A549 (cell line): ENCODE data around the gene SINHCAF. TPM values are rescaled to one million over a fixed set of nuclear protein-coding genes. Genes with fewer than 3 reads are reported as not detected.
"Not testable (repeated sequence)": the region's sequence is repeated elsewhere in the genome, so short reads cannot be mapped to it uniquely, and the experiment has no call there.

Experiments used
- ATAC-seq, 2 experiments: fragments of 200-7000 bp in 1 of 2; fragments of >200 bp in 1 of 2; cut with Nextera tagmentation in 1 of 2; cut with Tn5 transposase in 1 of 2; 3 replicates each; pipeline versions ENCODE4 v1.8.0 to v1.9.1; 2018 to 2020; ENCODE audit warnings: mild to moderate bottlenecking in 1 of 2, moderate library complexity in 1 of 2
- CTCF ChIA-PET: fragments of 300-600 bp; sonication (Branson Sonifier 250); formaldehyde crosslinking; extraction: SDS; loops from one replicate; lab custom pipeline; 2021; ENCODE audit warnings: antibody characterized with exemption, inconsistent platforms; lab: Yijun Ruan, JAX
- POLR2A ChIA-PET: fragments of 350-600 bp; formaldehyde crosslinking; extraction: SDS; loops from one replicate; lab custom pipeline; 2021; ENCODE audit warnings: antibody characterized with exemption, inconsistent platforms; lab: Yijun Ruan, JAX
- DNase-seq, 2 experiments: peaks; one replicate each; pipeline versions ENCODE4 v3.0.0 to v3.0.0-alpha.2; 2011 to 2016; ENCODE audit warnings: low read depth in 1 of 2, low spot score in 1 of 2
- FAIRE-seq: peaks from 2 replicates; lab custom pipeline; 2011; peaks lifted over from hg19 to GRCh38; lab: Jason Lieb, UNC
- H3K27ac ChIP-seq, 2 experiments: fragments of >200 bp; sonication (Bioruptor Twin); formaldehyde crosslinking; 3 replicates each; pipeline ENCODE4 v1.5.1; 2016 to 2017
- H3K4me1 ChIP-seq: fragments of >200 bp; sonication (Bioruptor Twin); formaldehyde crosslinking; 3 replicates; pipeline ENCODE4 v1.6.1; 2016
- H3K4me2 ChIP-seq: fragments of >200 bp; sonication (Bioruptor Twin); formaldehyde crosslinking; 3 replicates; pipeline ENCODE4 v1.6.1; 2016
- H3K4me3 ChIP-seq: fragments of >200 bp; sonication (Bioruptor Twin); formaldehyde crosslinking; 3 replicates; pipeline ENCODE4 v1.5.1; 2016
- H3K9me3 ChIP-seq: fragments of >200 bp; sonication (Bioruptor Twin); formaldehyde crosslinking; 3 replicates; pipeline ENCODE4 v1.6.1; 2016
- EHF ChIP-seq: fragments of 250-450 bp; sonication (Bioruptor Pico); IDR thresholded peaks from 2 replicates; pipeline ENCODE4 v1.5.0; 2020; ENCODE audit warnings: mild to moderate bottlenecking
- HDAC2 ChIP-seq: fragments of 200-600 bp; sonication (generic); IDR thresholded peaks from 2 replicates; pipeline ENCODE4 v1.6.1; 2016
- HES2 ChIP-seq: fragments of >200 bp; sonication (Bioruptor Twin); formaldehyde crosslinking; IDR thresholded peaks from 2 replicates; pipeline ENCODE4 v1.6.1; 2016
- HEYL ChIP-seq: fragments of 250-450 bp; sonication (Bioruptor Pico); IDR thresholded peaks from 2 replicates; pipeline ENCODE4 v1.8.0; 2021; ENCODE audit warnings: mild to moderate bottlenecking, moderate library complexity
- HOXB5 ChIP-seq: fragments of 250-450 bp; sonication (Bioruptor Pico); IDR thresholded peaks from 2 replicates; pipeline ENCODE4 v1.5.0; 2020; ENCODE audit warnings: mild to moderate bottlenecking, moderate library complexity
- JUN ChIP-seq, 2 experiments: fragments of >200 bp; sonication (Bioruptor Twin); formaldehyde crosslinking; IDR thresholded peaks; 2 replicates in 1 of 2; 3 replicates in 1 of 2; pipeline ENCODE4 v1.6.1; 2016 to 2017
- KDM1A ChIP-seq: fragments of 200-600 bp; sonication (generic); IDR thresholded peaks from 2 replicates; pipeline ENCODE4 v1.6.1; 2016; ENCODE audit warnings: low read depth, mild to moderate bottlenecking
- MAZ ChIP-seq: fragments of 150-350 bp; IDR thresholded peaks from 2 replicates; pipeline ENCODE4 v1.6.1; 2014; ENCODE audit warnings: antibody characterized with exemption, low read depth, low read length, borderline replicate concordance
- MYC ChIP-seq: IDR thresholded peaks from 2 replicates; pipeline ENCODE4 v1.6.1; 2012; ENCODE audit warnings: mild to moderate bottlenecking, inconsistent platforms, low read length, improper control_type of control experiment, borderline replicate concordance
- NPAS2 ChIP-seq: fragments of 250-450 bp; sonication (Bioruptor Pico); IDR thresholded peaks from 2 replicates; pipeline ENCODE4 v1.8.0; 2022; ENCODE audit warnings: mild to moderate bottlenecking, moderate library complexity, borderline replicate concordance
- NR3C1 ChIP-seq: fragments of >200 bp; sonication (Bioruptor Twin); formaldehyde crosslinking; IDR thresholded peaks from 3 replicates; pipeline ENCODE4 v1.6.1; 2017
- RAD21 ChIP-seq, 2 experiments: fragments of >200 bp in 1 of 2; sonication (Bioruptor Twin) in 1 of 2; formaldehyde crosslinking in 1 of 2; IDR thresholded peaks in 1 of 2; conservative IDR thresholded peaks in 1 of 2; 2 replicates in 1 of 2; 3 replicates in 1 of 2; pipeline ENCODE4 v1.6.1; 2012 to 2018; ENCODE audit warnings: inconsistent platforms in 1 of 2
- RCOR1 ChIP-seq: fragments of 150-350 bp; IDR thresholded peaks from 2 replicates; pipeline ENCODE4 v1.6.1; 2014; ENCODE audit warnings: antibody characterized with exemption, low read length, low read depth
- SMC3 ChIP-seq: fragments of >200 bp; sonication (Bioruptor Twin); formaldehyde crosslinking; IDR thresholded peaks from 3 replicates; pipeline ENCODE4 v1.6.1; 2018; ENCODE audit warnings: inconsistent platforms
- SREBF2 ChIP-seq: fragments of 450-650 bp; IDR thresholded peaks from 2 replicates; pipeline ENCODE4 v1.6.1; 2014; ENCODE audit warnings: mild to moderate bottlenecking, moderate library complexity
- TP53 ChIP-seq: fragments of 250-450 bp; sonication (Bioruptor Pico); IDR thresholded peaks from 2 replicates; pipeline ENCODE4 v1.5.0; 2021; ENCODE audit warnings: mild to moderate bottlenecking, moderate library complexity
- WGBS: methylation state at CpG from one replicate; pipeline ENCODE4 v1.1.6; 2017; ENCODE audit errors: missing lambda C conversion rate; 5-methylcytosine and 5-hydroxymethylcytosine counted together
- polyA plus RNA-seq, 4 experiments: library from polyadenylated mRNA; depleted of rRNA in 3 of 4; stranded (reverse); fragments of >200 nt; fragmentation: RNase III in 1 of 4; extraction: RNeasy Plus Mini Kit Qiagen cat#74134 plus additional on column Dnase treatment in 1 of 4; gene quantifications; 2 replicates in 3 of 4; 3 replicates in 1 of 4; pipeline ENCODE4 v1.2.3, GENCODE V29; 2011 to 2017
- TF ChIP-seq, protein P1 (sequence below): IDR thresholded peaks from 2 replicates; pipeline ENCODE4 v1.6.1; 2012; ENCODE audit warnings: low read depth, borderline replicate concordance
- TF ChIP-seq, protein P2 (sequence below): IDR thresholded peaks from 2 replicates; pipeline ENCODE4 v1.6.1; 2012
- TF ChIP-seq, protein P3 (sequence below): fragments of 450-650 bp; IDR thresholded peaks from 2 replicates; pipeline ENCODE4 v1.6.1; 2014; ENCODE audit warnings: antibody characterized with exemption
- TF ChIP-seq, protein P4 (sequence below): fragments of 150-350 bp; IDR thresholded peaks from 2 replicates; pipeline ENCODE4 v1.6.1; 2014; ENCODE audit warnings: low read depth, mild to moderate bottlenecking, low read length
- TF ChIP-seq, protein P5 (sequence below): fragments of >200 bp; sonication (Bioruptor Twin); formaldehyde crosslinking; IDR thresholded peaks from 3 replicates; pipeline ENCODE4 v1.5.1; 2016

The SINHCAF gene
- polyA plus RNA-seq, 2 of the 4 experiments (the other 2 are of a cell fraction) = 38.8 to 106 TPM

DNA sequence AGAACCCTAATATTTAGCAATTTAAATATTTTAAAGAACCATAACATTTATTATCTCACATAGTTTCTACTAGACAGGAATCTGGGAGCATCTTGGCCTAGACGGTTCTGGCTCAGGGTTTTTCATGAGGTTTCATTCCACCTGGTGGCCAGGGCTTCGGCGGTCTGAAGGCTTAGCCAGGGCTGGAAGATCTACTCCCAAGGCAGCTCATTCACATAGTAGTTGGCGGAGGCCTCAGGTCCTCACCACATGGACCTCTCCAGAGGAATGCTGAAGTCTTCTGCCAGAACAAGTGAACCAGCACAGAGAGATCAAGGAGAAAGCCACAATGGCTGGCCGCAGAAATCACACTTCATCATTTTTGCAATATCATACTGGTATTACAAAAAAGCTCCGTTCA lies 68.2 kb downstream of the SINHCAF start:
- Histone ChIP-seq H3K4me3 (no peak overlapping the region), H3K4me2 (no peak overlapping the region)
- POLR2A ChIA-PET = no interaction called here
- DNase-seq = no peak
- TF ChIP-seq, protein P1, sequence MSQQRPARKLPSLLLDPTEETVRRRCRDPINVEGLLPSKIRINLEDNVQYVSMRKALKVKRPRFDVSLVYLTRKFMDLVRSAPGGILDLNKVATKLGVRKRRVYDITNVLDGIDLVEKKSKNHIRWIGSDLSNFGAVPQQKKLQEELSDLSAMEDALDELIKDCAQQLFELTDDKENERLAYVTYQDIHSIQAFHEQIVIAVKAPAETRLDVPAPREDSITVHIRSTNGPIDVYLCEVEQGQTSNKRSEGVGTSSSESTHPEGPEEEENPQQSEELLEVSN = no peak
- TF ChIP-seq NPAS2 (CRISPR knock-in tag) (no peak), HES2 (no peak), EHF (CRISPR knock-in tag) (no peak), MYC (no peak), NR3C1 (no peak), HDAC2 (no peak), SREBF2 (no peak), TP53 (CRISPR knock-in tag) (no peak), JUN (IDR thresholded peaks at IDR 0.05) (no peak), MAZ (no peak), KDM1A (no peak), SMC3 (no peak), HEYL (no peak), RCOR1 (no peak), HOXB5 (CRISPR knock-in tag) (no peak)
- TF ChIP-seq, protein P2, sequence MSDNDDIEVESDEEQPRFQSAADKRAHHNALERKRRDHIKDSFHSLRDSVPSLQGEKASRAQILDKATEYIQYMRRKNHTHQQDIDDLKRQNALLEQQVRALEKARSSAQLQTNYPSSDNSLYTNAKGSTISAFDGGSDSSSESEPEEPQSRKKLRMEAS = no peak
- TF ChIP-seq, protein P3, sequence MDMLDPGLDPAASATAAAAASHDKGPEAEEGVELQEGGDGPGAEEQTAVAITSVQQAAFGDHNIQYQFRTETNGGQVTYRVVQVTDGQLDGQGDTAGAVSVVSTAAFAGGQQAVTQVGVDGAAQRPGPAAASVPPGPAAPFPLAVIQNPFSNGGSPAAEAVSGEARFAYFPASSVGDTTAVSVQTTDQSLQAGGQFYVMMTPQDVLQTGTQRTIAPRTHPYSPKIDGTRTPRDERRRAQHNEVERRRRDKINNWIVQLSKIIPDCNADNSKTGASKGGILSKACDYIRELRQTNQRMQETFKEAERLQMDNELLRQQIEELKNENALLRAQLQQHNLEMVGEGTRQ = no peak
- TF ChIP-seq, protein P4, sequence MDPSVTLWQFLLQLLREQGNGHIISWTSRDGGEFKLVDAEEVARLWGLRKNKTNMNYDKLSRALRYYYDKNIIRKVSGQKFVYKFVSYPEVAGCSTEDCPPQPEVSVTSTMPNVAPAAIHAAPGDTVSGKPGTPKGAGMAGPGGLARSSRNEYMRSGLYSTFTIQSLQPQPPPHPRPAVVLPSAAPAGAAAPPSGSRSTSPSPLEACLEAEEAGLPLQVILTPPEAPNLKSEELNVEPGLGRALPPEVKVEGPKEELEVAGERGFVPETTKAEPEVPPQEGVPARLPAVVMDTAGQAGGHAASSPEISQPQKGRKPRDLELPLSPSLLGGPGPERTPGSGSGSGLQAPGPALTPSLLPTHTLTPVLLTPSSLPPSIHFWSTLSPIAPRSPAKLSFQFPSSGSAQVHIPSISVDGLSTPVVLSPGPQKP = no peak
- TF ChIP-seq, all 56 proteins: peak for 0
- no peaks in the 10 kb centered on the region for H3K4me1 ChIP-seq
- CTCF ChIA-PET = interaction anchor here (2.5 kb wide), 1 partner anchor 14 kb away, joined by 18 read pairs; no protein-coding TSS in a partner anchor
- no peak for FAIRE-seq
- no peaks in the 10 kb centered on the region for H3K9me3 ChIP-seq
- 76% methylated on average over 6 of the region's 6 CpGs for WGBS
- ATAC-seq = no peak
- no peak overlapping the region for H3K27ac ChIP-seq

DNA sequence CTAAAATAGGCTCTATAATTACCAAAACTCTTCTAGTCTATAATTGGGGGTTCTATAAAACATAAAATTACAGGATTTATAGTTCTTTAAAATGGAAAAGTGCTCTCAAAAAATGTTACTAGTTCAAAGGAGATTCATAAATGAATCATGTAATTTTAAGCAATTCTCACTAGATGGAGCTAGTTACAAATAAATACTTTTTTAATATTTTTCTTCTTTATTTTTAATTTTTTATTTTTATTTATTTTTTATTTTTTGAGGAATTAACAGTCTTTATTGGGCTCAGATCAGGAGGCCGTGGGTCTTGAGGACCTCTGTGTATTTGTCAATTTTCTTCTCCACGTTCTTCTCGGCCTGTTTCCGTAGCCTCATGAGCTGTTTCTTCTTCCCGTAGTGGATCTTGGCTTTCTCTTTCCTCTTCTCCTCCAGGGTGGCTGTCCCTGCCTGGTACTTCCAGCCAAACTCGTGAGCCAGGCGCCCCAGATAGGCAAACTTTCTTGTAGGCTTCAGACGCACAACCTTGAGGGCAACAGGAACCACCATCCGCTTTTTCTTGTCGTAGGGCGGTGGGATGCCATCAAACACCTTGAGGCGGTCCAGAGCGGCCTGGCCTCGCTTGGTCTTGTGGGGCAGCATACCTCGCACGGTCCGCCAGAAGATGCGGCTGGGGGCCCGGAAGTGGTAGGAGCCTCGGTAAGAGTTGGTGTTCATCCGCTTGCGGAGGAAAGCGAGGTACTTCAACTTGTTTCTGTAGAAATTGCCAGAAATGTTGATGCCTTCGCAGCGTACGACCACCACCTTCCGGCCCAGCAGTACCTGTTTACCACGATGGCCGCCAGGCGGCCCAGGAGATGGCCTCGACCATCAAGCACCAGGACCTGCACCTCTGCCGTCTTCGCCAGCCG lies 74.0 kb downstream of the SINHCAF start:
- peak; percentile 22 to 62 for DNase-seq
- TF ChIP-seq RAD21 (conservative IDR thresholded peaks at IDR 0.05 in 1 of 2, IDR thresholded peaks at IDR 0.05 in 1 of 2) = peak in 1 of 2 experiments; percentile 71; a peak in 4 of 5 replicates
- TF ChIP-seq, protein P2 = peak; percentile 54
- TF ChIP-seq, protein P5, sequence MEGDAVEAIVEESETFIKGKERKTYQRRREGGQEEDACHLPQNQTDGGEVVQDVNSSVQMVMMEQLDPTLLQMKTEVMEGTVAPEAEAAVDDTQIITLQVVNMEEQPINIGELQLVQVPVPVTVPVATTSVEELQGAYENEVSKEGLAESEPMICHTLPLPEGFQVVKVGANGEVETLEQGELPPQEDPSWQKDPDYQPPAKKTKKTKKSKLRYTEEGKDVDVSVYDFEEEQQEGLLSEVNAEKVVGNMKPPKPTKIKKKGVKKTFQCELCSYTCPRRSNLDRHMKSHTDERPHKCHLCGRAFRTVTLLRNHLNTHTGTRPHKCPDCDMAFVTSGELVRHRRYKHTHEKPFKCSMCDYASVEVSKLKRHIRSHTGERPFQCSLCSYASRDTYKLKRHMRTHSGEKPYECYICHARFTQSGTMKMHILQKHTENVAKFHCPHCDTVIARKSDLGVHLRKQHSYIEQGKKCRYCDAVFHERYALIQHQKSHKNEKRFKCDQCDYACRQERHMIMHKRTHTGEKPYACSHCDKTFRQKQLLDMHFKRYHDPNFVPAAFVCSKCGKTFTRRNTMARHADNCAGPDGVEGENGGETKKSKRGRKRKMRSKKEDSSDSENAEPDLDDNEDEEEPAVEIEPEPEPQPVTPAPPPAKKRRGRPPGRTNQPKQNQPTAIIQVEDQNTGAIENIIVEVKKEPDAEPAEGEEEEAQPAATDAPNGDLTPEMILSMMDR = peak; percentile 55
- peak overlapping the region; percentile 42 for H3K4me3 ChIP-seq
- 22% methylated on average over 34 of the region's 34 CpGs for WGBS
- ATAC-seq, H3K4me1 ChIP-seq, H3K9me3 ChIP-seq, FAIRE-seq: not testable (repeated sequence)
- H3K27ac ChIP-seq = peak overlapping the region; percentile 63 to 86
- ChIA-PET CTCF (interaction anchor here (0.5 to 3.9 kb wide), 19 partner anchors 8 to 1152 kb away, joined by 3 to 44 read pairs (median 4); no protein-coding TSS in a partner anchor), POLR2A (interaction anchor here (1.4 kb wide), 1 partner anchor 20 kb away, joined by 6 read pairs; no protein-coding TSS in a partner anchor)
- H3K4me2 ChIP-seq = peak overlapping the region; percentile 83
